ENCODE results near the gene GID8. TPM values are rescaled to one million over a fixed set of nuclear protein-coding genes. Genes with fewer than 3 reads are reported as not detected.

GID8 gene
- total and polyA plus RNA-seq, 2 of the 13 experiments (the other 11 are each of a cell fraction or from before 2014, with no cell fraction given): 39.6 to 59.8 TPM

GRCh38 chr20:62969179-62969760, 31.3 kb downstream of the GID8 start (continued):
- TF ChIP-seq GATAD1 (CRISPR knock-in tag; IDR thresholded peaks at IDR 0.05): no peak
- no peak for TF ChIP-seq MYPOP (CRISPR knock-in tag; IDR thresholded peaks at IDR 0.05)
- TF ChIP-seq TBX2 (CRISPR knock-in tag; IDR thresholded peaks at IDR 0.05; ENCODE audit: borderline replicate concordance): no peak
- TF ChIP-seq ZNF883 (CRISPR knock-in tag; IDR thresholded peaks at IDR 0.05; ENCODE audit: not compliant biosample characterization): no peak
- no peak for TF ChIP-seq ZNF34 (CRISPR knock-in tag; IDR thresholded peaks at IDR 0.05; ENCODE audit: borderline replicate concordance)
- TF ChIP-seq SSRP1 (CRISPR knock-in tag; IDR thresholded peaks at IDR 0.05): no peak
- no peak for TF ChIP-seq NR2F6 (IDR thresholded peaks at IDR 0.05)
- no peak for TF ChIP-seq NR2F6 (CRISPR knock-in tag; IDR thresholded peaks at IDR 0.05)
- no peak for TF ChIP-seq TP53 (CRISPR knock-in tag; conservative IDR thresholded peaks at IDR 0.05)
- TF ChIP-seq SP140L (CRISPR knock-in tag; IDR thresholded peaks at IDR 0.05; ENCODE audit: borderline replicate concordance): no peak
- no peak for TF ChIP-seq MATR3 (CRISPR knock-in tag; IDR thresholded peaks at IDR 0.05)
- no peak for TF ChIP-seq NFRKB (IDR thresholded peaks at IDR 0.05)
- TF ChIP-seq, protein P1, sequence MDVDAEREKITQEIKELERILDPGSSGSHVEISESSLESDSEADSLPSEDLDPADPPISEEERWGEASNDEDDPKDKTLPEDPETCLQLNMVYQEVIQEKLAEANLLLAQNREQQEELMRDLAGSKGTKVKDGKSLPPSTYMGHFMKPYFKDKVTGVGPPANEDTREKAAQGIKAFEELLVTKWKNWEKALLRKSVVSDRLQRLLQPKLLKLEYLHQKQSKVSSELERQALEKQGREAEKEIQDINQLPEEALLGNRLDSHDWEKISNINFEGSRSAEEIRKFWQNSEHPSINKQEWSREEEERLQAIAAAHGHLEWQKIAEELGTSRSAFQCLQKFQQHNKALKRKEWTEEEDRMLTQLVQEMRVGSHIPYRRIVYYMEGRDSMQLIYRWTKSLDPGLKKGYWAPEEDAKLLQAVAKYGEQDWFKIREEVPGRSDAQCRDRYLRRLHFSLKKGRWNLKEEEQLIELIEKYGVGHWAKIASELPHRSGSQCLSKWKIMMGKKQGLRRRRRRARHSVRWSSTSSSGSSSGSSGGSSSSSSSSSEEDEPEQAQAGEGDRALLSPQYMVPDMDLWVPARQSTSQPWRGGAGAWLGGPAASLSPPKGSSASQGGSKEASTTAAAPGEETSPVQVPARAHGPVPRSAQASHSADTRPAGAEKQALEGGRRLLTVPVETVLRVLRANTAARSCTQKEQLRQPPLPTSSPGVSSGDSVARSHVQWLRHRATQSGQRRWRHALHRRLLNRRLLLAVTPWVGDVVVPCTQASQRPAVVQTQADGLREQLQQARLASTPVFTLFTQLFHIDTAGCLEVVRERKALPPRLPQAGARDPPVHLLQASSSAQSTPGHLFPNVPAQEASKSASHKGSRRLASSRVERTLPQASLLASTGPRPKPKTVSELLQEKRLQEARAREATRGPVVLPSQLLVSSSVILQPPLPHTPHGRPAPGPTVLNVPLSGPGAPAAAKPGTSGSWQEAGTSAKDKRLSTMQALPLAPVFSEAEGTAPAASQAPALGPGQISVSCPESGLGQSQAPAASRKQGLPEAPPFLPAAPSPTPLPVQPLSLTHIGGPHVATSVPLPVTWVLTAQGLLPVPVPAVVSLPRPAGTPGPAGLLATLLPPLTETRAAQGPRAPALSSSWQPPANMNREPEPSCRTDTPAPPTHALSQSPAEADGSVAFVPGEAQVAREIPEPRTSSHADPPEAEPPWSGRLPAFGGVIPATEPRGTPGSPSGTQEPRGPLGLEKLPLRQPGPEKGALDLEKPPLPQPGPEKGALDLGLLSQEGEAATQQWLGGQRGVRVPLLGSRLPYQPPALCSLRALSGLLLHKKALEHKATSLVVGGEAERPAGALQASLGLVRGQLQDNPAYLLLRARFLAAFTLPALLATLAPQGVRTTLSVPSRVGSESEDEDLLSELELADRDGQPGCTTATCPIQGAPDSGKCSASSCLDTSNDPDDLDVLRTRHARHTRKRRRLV (CRISPR knock-in tag; IDR thresholded peaks at IDR 0.05): no peak
- TF ChIP-seq, protein P2, sequence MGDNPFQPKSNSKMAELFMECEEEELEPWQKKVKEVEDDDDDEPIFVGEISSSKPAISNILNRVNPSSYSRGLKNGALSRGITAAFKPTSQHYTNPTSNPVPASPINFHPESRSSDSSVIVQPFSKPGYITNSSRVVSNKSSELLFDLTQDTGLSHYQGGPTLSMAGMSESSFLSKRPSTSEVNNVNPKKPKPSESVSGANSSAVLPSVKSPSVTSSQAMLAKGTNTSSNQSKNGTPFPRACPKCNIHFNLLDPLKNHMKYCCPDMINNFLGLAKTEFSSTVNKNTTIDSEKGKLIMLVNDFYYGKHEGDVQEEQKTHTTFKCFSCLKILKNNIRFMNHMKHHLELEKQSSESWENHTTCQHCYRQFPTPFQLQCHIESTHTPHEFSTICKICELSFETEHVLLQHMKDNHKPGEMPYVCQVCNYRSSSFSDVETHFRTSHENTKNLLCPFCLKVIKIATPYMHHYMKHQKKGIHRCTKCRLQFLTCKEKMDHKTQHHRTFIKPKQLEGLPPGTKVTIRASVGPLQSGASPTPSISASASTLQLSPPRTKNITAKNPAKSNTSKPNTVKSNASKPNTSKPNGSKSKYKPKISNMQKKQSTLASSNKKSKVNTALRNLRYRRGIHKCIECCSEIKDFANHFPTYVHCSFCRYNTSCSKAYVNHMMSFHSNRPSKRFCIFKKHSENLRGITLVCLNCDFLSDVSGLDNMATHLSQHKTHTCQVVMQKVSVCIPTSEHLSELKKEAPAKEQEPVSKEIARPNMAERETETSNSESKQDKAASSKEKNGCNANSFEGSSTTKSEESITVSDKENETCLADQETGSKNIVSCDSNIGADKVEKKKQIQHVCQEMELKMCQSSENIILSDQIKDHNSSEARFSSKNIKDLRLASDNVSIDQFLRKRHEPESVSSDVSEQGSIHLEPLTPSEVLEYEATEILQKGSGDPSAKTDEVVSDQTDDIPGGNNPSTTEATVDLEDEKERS (CRISPR knock-in tag; IDR thresholded peaks at IDR 0.05): no peak
- no peak for TF ChIP-seq SNAI1 (CRISPR knock-in tag; IDR thresholded peaks at IDR 0.05; ENCODE audit: borderline replicate concordance)
- no peak for TF ChIP-seq ZBTB21 (CRISPR knock-in tag; IDR thresholded peaks at IDR 0.05)
- TF ChIP-seq MTF1 (CRISPR knock-in tag; IDR thresholded peaks at IDR 0.05): no peak
- TF ChIP-seq AHR (CRISPR knock-in tag; IDR thresholded peaks at IDR 0.05): no peak
- TF ChIP-seq, protein P3, sequence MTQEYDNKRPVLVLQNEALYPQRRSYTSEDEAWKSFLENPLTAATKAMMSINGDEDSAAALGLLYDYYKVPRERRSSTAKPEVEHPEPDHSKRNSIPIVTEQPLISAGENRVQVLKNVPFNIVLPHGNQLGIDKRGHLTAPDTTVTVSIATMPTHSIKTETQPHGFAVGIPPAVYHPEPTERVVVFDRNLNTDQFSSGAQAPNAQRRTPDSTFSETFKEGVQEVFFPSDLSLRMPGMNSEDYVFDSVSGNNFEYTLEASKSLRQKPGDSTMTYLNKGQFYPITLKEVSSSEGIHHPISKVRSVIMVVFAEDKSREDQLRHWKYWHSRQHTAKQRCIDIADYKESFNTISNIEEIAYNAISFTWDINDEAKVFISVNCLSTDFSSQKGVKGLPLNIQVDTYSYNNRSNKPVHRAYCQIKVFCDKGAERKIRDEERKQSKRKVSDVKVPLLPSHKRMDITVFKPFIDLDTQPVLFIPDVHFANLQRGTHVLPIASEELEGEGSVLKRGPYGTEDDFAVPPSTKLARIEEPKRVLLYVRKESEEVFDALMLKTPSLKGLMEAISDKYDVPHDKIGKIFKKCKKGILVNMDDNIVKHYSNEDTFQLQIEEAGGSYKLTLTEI (CRISPR knock-in tag; conservative IDR thresholded peaks at IDR 0.05): no peak
- TF ChIP-seq XRCC5 (optimal IDR thresholded peaks at IDR 0.05; ENCODE audit: low read length): no peak
- TF ChIP-seq NFE2 (CRISPR knock-in tag; IDR thresholded peaks at IDR 0.05): no peak
- no peak for TF ChIP-seq MAFG (CRISPR knock-in tag; IDR thresholded peaks at IDR 0.05)
